Measurements from ENCODE around the gene SUV39H2.

GRCh38 chr10:14918964-14919363 lies 40.3 kb downstream of the SUV39H2 start:
- TF ChIP-seq CTCF (IDR thresholded peaks at IDR 0.05): no peak
- no peak for TF ChIP-seq POLR2AphosphoS5 (IDR thresholded peaks at IDR 0.05; ENCODE audit: insufficient read depth in 1 of 2, low read depth in 1 of 2)
- TF ChIP-seq POLR2A (IDR thresholded peaks at IDR 0.05): no peak

All from vagina (tissue), 2 donors.